Glutamatergic neuron (in vitro differentiated cells): ENCODE results near the gene ARHGEF28. TPM values are rescaled to one million over a fixed set of nuclear protein-coding genes. Genes with fewer than 3 reads are reported as not detected.

Experiments used
- DNase-seq: peaks from one replicate; pipeline ENCODE4 v3.0.0; 2022
- H3K27ac Mint-ChIP-seq: one replicate; pipeline ENCODE4 v1.8.0; 2020; ENCODE audit warnings: mild to moderate bottlenecking, mixed read lengths, inconsistent platforms; ENCODE audit not compliant: unreplicated experiment
- H3K27me3 Mint-ChIP-seq: one replicate; pipeline ENCODE4 v1.8.0; 2020; ENCODE audit warnings: mild to moderate bottlenecking, moderate library complexity, mixed read lengths, inconsistent platforms; ENCODE audit not compliant: unreplicated experiment
- H3K36me3 Mint-ChIP-seq: one replicate; pipeline ENCODE4 v1.8.0; 2020; ENCODE audit warnings: mild to moderate bottlenecking, mixed read lengths, inconsistent platforms; ENCODE audit not compliant: unreplicated experiment
- H3K4me1 Mint-ChIP-seq: one replicate; pipeline ENCODE4 v1.8.0; 2020; ENCODE audit warnings: mild to moderate bottlenecking, low read depth, mixed read lengths, inconsistent platforms; ENCODE audit not compliant: unreplicated experiment
- H3K4me3 Mint-ChIP-seq: one replicate; pipeline ENCODE4 v1.8.0; 2020; ENCODE audit warnings: mild to moderate bottlenecking, mixed read lengths, inconsistent platforms; ENCODE audit not compliant: unreplicated experiment
- H3K9me3 Mint-ChIP-seq: one replicate; pipeline ENCODE4 v1.8.0; 2020; ENCODE audit warnings: mild to moderate bottlenecking, moderate library complexity, mixed read lengths, inconsistent platforms; ENCODE audit not compliant: unreplicated experiment
- total RNA-seq: library from RNA; stranded (reverse); fragmentation: NEBNext Ultra II Directional; extraction: Animal tissue kit (Norgen Biotek cat#: 25700); gene quantifications from one replicate; pipeline ENCODE4 v1.2.1, GENCODE V29; 2021; ENCODE audit not compliant: unreplicated experiment
- TF ChIP-seq, protein P1 (sequence below): fragments of 200-600 bp; sonication (generic); IDR thresholded peaks from one replicate; pipeline ENCODE4 v1.5.0; 2021; ENCODE audit not compliant: partially characterized antibody, unreplicated experiment

Gene ARHGEF28
- total RNA-seq, 1 donor from 2014 or later = 0.47 TPM

DNA sequence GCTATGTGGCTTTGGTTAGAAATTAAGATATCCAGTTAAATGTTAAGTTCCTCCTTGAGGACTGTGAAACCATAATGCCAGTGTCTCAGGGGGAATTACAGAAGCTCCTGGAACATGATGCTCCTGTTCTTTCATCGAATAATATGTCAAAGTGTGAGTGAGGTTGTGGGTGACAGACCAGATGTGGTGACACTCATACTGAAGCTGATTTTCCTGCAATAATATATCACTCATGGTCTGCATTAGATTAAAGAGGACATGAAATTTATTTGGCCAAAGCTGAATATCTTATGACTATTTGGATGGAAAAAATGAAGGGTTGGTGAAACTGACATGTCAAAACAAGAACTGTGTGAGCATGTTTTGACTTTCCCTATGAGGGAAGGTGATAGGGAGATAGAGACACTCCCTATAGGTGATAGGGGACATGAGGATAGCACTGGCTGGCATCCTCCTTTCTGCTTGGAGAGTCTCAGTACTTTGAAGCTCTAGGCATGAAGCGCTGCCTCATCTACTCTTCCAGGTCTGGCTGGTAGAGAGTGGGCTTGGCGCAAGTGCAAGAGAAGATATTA, 173.5 kb downstream of the ARHGEF28 start:
- H3K27ac Mint-ChIP-seq = no peak overlapping the region
- no peak overlapping the region for H3K4me3 Mint-ChIP-seq
- H3K4me1 Mint-ChIP-seq = peaks cover 11% of the 10 kb centered on the region
- peaks cover 2% of the 10 kb centered on the region for H3K27me3 Mint-ChIP-seq
- no peaks in the 10 kb centered on the region for H3K36me3 Mint-ChIP-seq
- no peak for DNase-seq
- H3K9me3 Mint-ChIP-seq = no peaks in the 10 kb centered on the region
- TF ChIP-seq, protein P1, sequence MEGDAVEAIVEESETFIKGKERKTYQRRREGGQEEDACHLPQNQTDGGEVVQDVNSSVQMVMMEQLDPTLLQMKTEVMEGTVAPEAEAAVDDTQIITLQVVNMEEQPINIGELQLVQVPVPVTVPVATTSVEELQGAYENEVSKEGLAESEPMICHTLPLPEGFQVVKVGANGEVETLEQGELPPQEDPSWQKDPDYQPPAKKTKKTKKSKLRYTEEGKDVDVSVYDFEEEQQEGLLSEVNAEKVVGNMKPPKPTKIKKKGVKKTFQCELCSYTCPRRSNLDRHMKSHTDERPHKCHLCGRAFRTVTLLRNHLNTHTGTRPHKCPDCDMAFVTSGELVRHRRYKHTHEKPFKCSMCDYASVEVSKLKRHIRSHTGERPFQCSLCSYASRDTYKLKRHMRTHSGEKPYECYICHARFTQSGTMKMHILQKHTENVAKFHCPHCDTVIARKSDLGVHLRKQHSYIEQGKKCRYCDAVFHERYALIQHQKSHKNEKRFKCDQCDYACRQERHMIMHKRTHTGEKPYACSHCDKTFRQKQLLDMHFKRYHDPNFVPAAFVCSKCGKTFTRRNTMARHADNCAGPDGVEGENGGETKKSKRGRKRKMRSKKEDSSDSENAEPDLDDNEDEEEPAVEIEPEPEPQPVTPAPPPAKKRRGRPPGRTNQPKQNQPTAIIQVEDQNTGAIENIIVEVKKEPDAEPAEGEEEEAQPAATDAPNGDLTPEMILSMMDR = no peak

DNA sequence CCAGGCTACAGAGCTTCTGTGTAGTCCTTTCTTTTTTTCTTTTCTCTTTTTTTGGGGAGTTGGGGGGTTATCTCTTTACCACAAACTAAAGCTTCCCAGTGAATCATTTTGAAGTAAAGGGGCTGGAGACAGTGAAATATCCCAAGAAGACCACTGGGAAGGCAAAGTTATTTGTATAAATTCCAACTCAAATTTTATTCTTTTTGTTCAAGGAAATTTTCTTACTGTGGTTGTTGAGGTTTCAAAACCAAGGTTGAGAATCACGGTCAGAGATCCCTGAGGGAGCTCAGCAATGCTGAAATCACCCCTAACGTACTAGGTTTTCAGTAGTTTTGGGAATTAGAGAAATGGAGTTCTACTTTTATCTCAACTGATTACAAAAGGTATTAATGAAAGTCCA, 175.7 kb downstream of the ARHGEF28 start:
- H3K36me3 Mint-ChIP-seq = no peaks in the 10 kb centered on the region
- TF ChIP-seq, protein P1 = no peak
- no peaks in the 10 kb centered on the region for H3K9me3 Mint-ChIP-seq
- DNase-seq = no peak
- H3K27me3 Mint-ChIP-seq = peaks cover 2% of the 10 kb centered on the region
- H3K4me3 Mint-ChIP-seq = no peak overlapping the region
- H3K4me1 Mint-ChIP-seq = peaks cover 4% of the 10 kb centered on the region
- H3K27ac Mint-ChIP-seq = no peak overlapping the region

- TF ChIP-seq, protein P1 = no peak
- Mint-ChIP-seq H3K4me1 (no peaks in the 10 kb centered on the region), H3K27me3 (no peaks in the 10 kb centered on the region), H3K9me3 (no peaks in the 10 kb centered on the region), H3K36me3 (no peaks in the 10 kb centered on the region), H3K27ac (no peak overlapping the region), H3K4me3 (no peak overlapping the region)
- no peak for DNase-seq
Observed at GRCh38 chr5:73805449-73805848, 179.5 kb downstream of the ARHGEF28 start.

DNA sequence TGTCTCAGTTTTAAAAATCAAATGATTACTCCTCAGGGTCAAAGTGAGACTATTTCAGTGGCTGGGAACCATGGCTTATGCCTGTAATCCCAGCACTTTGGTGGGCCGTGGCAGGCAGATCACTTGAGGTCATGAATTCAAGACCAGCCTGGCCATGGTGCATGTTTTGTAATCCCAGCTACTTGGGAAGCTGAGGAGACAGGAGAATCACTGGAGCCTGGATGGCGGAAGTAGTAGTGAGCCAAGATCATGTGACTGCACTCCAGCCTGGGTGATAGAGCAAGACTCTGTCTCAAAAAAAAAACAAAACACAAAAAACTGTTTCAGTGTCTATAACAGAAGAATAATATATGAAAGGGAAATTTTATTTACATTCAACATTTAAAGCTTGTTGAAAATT, 182.9 kb downstream of the ARHGEF28 start:
- Mint-ChIP-seq H3K27ac (no peak overlapping the region), H3K36me3 (no peaks in the 10 kb centered on the region), H3K4me3 (no peak overlapping the region), H3K4me1 (no peaks in the 10 kb centered on the region), H3K9me3 (no peaks in the 10 kb centered on the region), H3K27me3 (no peaks in the 10 kb centered on the region)
- TF ChIP-seq, protein P1 = no peak
- DNase-seq = no peak

DNA sequence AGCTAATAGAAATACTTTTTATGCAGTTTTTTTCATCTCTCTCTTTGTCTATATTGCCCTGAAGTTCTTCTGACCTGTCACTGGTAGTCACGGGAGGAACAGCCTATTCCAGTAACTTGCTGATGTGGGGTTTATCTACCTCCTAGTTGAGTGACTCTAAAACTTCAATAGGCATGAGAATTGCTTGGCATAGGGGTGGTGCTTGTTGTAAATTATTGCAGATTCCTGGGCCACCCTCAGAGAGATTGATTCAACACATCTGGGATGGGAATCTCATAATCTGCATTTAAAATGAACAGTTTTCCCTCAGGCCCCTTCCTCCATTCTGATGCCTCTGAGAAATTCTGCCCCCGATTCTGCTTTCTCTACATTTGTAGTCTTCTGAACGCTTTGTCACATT, 184.4 kb downstream of the ARHGEF28 start:
- H3K27ac Mint-ChIP-seq = no peak overlapping the region
- no peak overlapping the region for H3K4me3 Mint-ChIP-seq
- no peak for DNase-seq
- no peaks in the 10 kb centered on the region for H3K9me3 Mint-ChIP-seq
- TF ChIP-seq, protein P1 = no peak
- H3K4me1 Mint-ChIP-seq = no peaks in the 10 kb centered on the region
- H3K36me3 Mint-ChIP-seq = no peaks in the 10 kb centered on the region
- peaks cover 2% of the 10 kb centered on the region for H3K27me3 Mint-ChIP-seq
